HG02852 (cell line): Measurements from ENCODE around the gene MACROH2A2.
"Not testable (repeated sequence)": the region's sequence is repeated elsewhere in the genome, so short reads cannot be mapped to it uniquely, and the experiment has no call there.

Experiments
- ATAC-seq: cut with Tn5 transposase; IDR thresholded peaks from one replicate; pipeline ENCODE4 v1.9.1; 2021; ENCODE audit warnings: mild to moderate bottlenecking, moderate library complexity; ENCODE audit not compliant: unreplicated experiment

Gene MACROH2A2

GRCh38 chr10:70147259-70147625 is 94.6 kb downstream of the MACROH2A2 start:
- no peak for ATAC-seq

- no peak for ATAC-seq
Measured at GRCh38 chr10:70148516-70148915, 95.9 kb downstream of the MACROH2A2 start.

GRCh38 chr10:70155255-70155838 is 102.7 kb downstream of the MACROH2A2 start:
- no peak for ATAC-seq

- no peak for ATAC-seq
Measured at GRCh38 chr10:70158113-70158512, 105.5 kb downstream of the MACROH2A2 start.

- not testable (repeated sequence) for ATAC-seq
Measured at GRCh38 chr10:70159366-70159765, 106.7 kb downstream of the MACROH2A2 start.

- no peak for ATAC-seq
Measured at GRCh38 chr10:70160798-70161197, 108.2 kb downstream of the MACROH2A2 start.
